OCI-LY1 (cell line): ENCODE results near the gene ADAM11.
"Not testable (repeated sequence)": the region's sequence is repeated elsewhere in the genome, so short reads cannot be mapped to it uniquely, and the experiment has no call there.

Experiments used
- CTCF ChIP-seq: fragments of 200-600 bp; sonication (generic), shearing (Covaris generic); IDR thresholded peaks from 2 replicates; pipeline ENCODE4 v1.5.1; 2017; ENCODE audit warnings: mild to moderate bottlenecking, antibody characterized with exemption, low read length, moderate library complexity, mixed read lengths
- EZH2 ChIP-seq: fragments of 200-600 bp; sonication (generic), shearing (Covaris generic); IDR thresholded peaks from 2 replicates; pipeline ENCODE4 v1.8.0; 2017; ENCODE audit warnings: borderline replicate concordance, mixed run types, mild to moderate bottlenecking, antibody characterized with exemption, low read length, moderate library complexity, mixed read lengths

- not testable (repeated sequence) for TF ChIP-seq CTCF, EZH2
Observed at GRCh38 chr17:44726121-44726520, 32.7 kb upstream of the ADAM11 start.
